A204.1 (cell line): Measurements from ENCODE around the gene PLA2R1.

Source experiments
- FAIRE-seq: peaks from 2 replicates; lab custom pipeline; 2012; peaks lifted over from hg19 to GRCh38; lab: Jason Lieb, UNC

The PLA2R1 gene

GRCh38 chr2:159926695-159927094, 135.7 kb downstream of the PLA2R1 start:
- FAIRE-seq, result no peak

DNA sequence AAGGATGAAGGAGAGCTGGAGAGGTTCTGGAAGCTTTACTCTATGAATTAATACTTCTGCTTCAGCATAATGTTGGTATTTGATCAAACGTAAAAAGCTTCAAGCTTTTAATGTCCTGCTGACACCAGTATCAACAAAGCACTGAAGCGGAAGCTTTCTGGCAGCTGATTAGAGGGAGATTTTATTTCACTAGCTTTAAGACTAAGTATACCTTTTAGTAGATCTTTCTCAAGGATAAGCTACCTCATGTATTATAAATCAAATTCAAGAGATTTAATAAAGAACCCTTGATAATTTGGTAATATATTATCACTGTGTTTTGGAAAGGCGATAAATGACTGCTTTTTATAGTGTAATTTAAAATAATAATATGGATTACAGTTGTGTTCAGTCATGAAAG, 136.4 kb downstream of the PLA2R1 start:
- no peak for FAIRE-seq

DNA sequence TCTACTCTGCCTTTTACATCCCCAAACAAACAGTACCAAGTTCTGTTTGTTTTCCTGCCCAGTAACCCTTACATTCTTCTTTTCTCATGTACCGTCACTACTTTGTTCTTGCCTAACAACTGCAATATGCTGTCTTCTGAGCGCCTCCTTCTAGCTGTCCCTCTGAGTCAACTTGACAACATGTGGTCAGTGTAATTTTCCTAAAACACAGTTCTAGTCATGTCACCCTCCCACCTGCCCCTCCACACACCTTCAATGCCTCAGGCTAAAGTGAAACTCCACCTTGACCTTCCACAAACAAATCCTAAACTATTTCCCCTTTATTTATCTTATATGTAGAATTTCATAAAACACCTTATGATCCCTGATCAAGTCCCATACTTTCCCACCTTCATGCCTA, 139.9 kb downstream of the PLA2R1 start:
- no peak for FAIRE-seq

DNA sequence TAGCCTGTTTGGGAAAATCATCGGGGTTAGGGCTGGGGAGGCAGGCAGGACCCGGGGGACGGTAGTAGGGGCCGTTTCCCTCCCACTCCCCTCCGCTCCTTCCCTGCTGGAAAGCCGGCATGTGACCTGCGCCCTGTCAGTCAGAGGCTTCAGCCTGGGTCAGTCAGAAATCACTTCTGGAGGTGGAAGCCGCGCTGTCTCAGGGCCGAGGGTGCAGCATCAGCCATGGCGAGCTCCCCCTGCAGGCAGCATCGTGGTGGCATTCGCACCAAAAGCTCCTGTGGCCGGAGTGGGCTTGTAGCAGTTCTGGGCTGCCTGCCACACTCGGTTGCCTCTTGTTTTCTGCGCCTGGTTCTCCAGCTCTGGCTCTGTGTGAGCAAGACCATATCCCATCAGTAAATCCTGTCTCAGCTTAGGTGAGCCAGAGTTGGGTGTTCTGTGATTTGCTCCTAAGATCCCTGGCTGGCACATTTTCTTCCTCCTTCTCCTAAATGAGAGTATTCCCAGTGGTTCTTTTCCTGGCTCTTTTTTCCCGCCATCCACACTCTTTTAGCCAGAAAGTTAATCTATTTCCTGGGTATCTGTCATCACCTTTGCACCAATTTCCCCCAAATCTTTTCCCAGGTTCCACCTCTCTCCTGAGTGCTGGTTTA, 140.5 kb downstream of the PLA2R1 start:
- no peak for FAIRE-seq

DNA sequence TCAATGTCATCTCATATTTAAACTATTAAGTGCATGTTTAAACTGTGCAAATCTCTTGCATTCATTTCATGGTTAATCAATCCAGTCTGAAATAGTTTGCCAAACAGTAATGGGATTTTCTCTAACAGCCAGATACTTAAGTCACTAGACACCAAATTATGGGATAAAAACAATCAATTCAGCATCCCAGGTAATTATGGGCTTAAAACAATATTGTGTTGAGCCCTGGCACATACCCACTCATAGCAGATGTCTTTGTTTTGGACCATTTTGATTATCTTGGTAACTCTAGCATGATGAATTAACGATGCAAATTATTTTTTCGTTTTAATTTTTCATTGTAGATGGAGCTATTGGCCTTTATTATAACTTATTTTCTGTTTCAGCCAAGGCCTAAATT, 145.9 kb downstream of the PLA2R1 start:
- no peak for FAIRE-seq

DNA sequence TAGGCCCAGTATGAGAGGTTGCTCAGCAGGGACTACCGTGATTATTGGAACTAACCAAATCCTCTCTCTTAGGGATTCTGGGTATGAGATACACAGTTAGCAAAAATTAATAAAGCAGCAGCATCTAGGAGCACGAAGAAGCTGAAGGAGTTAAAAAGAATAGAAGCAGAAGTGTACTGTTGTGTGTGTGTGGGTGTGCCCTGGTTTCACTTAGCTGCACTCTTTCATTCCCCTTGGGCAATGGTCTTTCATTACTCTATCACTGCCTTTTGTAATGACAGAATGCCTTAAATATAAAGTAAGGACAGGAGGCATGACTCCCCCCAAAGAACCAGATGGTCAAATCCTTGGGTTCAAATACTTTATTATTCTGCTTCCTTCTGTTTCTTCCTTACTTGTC, 148.5 kb downstream of the PLA2R1 start:
- no peak for FAIRE-seq

DNA sequence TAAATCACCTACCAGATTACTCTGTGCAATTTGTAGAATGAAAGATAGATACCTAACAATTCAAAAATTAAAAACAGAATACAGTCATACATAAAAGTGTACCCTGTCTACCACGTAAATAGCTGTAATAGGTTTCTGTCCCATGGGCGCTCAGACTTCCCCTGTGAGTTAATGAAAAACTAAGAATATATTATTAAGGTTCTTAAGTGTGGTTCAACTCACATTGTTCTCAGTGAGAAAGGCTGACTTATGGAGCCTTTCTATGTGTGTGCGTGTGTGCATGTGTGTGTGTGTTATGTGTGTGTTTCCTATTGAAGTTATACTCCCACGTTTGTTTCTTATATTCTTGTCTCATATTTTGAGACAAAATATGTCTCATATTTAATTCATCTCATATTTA, 149.8 kb downstream of the PLA2R1 start:
- no peak for FAIRE-seq

DNA sequence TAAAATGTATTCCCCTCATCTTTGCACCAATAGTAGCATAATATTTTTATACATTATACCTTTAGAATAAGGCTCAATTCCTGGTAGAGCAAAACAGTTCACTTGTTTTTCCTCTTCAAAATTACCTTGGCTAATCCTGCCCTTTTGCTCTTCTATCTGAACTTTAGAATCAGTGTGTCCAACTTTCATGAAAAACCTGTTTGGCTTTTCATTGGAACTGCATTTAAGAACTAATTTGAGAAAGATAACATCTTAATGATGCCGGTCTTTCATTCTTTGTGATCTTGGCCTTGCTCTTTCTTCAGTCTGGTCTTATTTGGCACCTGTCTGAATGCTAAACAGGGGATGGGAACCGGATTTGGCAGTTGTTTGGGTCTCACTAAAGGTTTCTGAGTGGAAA, 151.5 kb downstream of the PLA2R1 start:
- no peak for FAIRE-seq

GRCh38 chr2:159908623-159909022, 153.8 kb downstream of the PLA2R1 start:
- FAIRE-seq, result no peak

GRCh38 chr2:159907909-159908308, 154.5 kb downstream of the PLA2R1 start:
- no peak for FAIRE-seq

- no peak for FAIRE-seq
These were observed 156.3 kb downstream of the PLA2R1 start for GRCh38 chr2:159905926-159906714.

DNA sequence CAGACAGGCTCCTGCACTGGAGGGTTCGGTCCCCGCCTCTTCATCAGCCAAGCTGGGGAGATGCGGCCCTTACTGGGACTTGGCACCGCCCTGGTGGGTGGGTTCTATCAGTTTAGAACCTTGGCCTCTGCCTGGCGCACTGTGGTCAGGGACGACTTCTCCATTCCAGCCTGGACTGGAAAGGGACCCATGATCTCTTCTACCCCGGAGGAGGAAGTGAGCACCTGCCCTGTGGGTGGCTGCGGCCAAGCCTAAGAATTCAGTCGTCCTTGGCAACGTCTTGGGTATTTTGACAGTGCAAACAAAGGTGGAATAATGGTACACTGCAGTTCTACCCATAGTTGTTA, 157.5 kb downstream of the PLA2R1 start:
- no peak for FAIRE-seq

- no peak for FAIRE-seq
These were observed 158.1 kb downstream of the PLA2R1 start, which contains the start of gene LY75 for GRCh38 chr2:159904127-159904958. LY75 (minus strand) TSS chr2:159904756.

- FAIRE-seq, result no peak
These were observed 158.8 kb downstream of the PLA2R1 start for GRCh38 chr2:159903443-159904126.

GRCh38 chr2:159902722-159903121, 159.7 kb downstream of the PLA2R1 start:
- FAIRE-seq, result no peak

GRCh38 chr2:159900343-159900742, 162.1 kb downstream of the PLA2R1 start:
- FAIRE-seq, result no peak

DNA sequence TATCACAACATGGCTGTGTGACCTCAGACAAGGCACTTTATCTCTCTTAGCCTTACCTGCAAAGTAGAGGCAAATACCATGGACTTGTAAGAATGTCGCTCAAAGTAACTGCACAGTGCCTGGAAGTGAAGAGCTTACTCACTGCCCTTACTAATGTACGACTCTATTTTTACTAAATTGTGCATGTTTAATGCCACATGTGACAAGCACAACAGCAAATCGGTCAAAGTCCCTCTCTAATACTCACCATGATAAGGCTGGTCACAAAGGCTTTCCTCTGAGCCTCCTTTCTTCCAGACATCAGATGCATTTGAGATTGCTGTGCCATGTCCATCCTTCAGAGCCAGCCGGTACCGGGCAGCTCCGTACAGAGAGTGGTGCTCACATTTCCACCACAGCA, 164.0 kb downstream of the PLA2R1 start:
- FAIRE-seq, result no peak

DNA sequence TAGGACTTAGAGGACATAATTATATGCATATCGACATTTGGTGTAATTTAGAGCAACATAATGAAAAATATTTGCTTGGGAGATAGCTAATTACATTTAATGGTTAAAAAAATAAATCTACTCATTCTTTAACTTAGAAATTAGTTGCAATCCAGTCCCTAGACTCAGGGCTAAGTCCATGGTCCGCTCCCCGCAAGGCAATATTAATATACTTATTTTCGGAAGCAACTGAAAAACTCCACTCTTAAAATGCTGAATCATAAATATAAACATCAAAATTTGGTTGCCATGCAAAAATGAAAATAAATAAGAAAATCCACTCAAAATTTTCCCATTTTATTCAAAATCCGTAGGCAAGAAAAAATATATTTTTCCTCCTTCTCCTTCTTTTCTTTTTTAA, 164.7 kb downstream of the PLA2R1 start:
- FAIRE-seq, result no peak

- no peak for FAIRE-seq
These were observed 165.3 kb downstream of the PLA2R1 start for GRCh38 chr2:159897081-159897480.

DNA sequence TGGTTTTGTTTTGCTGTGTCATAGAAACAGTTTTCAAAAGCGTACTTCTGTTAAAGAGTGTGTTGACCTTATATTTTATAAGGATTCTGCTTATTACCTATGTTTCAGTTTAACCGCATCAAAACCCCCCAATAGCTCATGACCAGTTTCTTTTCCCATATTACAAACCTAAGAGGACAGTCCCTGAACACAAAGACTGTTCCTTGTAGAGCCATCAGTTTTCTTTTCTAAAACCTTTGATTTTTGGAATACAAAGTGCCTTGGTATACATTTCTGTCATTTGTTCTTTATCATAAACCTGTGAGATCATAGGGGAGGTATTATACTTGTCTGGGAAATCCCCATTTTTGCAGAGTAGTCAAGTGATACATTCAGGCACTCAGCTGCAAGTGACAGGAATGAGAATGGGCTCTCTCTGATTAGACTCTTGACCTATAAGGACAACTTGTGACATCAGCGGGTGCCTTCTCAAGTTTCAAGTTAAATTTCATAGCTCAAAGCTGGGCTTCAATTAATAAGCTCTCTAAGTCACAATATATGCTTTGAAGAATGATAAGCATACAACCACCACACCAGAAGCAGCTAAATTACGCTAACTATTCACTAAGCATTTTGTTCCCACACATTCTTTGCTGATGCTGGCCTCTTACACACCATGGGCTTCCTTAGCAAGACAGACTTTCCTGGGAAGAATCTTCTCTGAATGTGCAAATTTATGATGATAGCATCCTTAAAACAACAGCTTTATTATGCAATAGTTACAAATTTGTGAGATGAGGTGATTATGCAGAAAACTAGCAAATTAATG, 167.0 kb downstream of the PLA2R1 start:
- no peak for FAIRE-seq

DNA sequence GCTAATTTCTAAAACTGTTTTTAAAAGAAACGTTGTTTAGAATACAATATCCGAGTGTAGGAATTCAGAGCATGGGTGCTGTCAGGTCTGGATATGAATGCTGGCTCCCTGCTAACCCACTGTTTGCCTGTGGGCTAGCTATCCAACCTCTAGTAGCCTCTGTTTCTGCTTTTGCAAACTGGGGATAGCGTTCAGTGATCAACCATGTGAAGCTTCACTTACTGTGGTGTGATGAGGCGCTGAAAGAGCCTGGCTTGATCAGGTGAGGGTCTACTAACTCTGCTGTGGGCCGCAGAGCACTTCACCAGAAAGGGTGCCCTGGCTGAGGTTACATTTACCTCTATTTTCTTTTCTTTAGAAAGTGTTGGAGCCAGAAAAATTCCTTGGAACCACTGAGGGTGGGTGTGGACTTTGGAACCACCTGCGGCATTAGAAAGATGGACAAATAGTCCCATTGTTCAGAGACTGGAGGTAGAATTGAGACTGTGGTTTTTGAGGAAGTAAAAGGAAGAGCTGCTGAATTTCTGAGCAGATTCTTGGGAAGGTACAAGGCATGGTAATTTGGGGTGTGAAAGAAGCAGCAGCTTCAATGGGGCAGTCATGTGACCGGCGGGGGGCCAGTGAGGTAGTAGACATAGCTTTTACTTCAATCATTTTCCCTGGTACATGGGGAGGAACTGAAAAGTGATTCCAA, 168.1 kb downstream of the PLA2R1 start:
- FAIRE-seq, result no peak
